Neural progenitor cell (in vitro differentiated cells): ENCODE results near the gene SLC49A4. TPM values are rescaled to one million over a fixed set of nuclear protein-coding genes. Genes with fewer than 3 reads are reported as not detected.

Experiments
- DNase-seq: peaks from one replicate; pipeline ENCODE4 v3.0.0-alpha.2; 2016; ENCODE audit warnings: low spot score
- H2AFZ ChIP-seq: fragments of 200-600 bp; sonication (generic); replicated peaks from 2 replicates; pipeline ENCODE4 v1.6.1; 2016; ENCODE audit warnings: antibody characterized with exemption
- H3F3A ChIP-seq: fragments of 200-600 bp; sonication (generic); 2 replicates; pipeline ENCODE4 v1.6.1; 2016; ENCODE audit warnings: antibody characterized with exemption, low read depth
- H3K27ac ChIP-seq: fragments of 200-600 bp; sonication (generic); 2 replicates; pipeline ENCODE4 v1.5.1; 2016; ENCODE audit warnings: mild to moderate bottlenecking
- H3K27me3 ChIP-seq: fragments of 200-600 bp; sonication (generic); 2 replicates; pipeline ENCODE4 v1.6.1; 2016; ENCODE audit warnings: mild to moderate bottlenecking, moderate library complexity
- H3K36me3 ChIP-seq: fragments of 200-600 bp; sonication (generic); 2 replicates; pipeline ENCODE4 v1.5.1; 2016
- H3K4me1 ChIP-seq: fragments of 200-600 bp; sonication (generic); 2 replicates; pipeline ENCODE4 v1.6.1; 2016; ENCODE audit warnings: mixed run types
- H3K4me2 ChIP-seq: fragments of 200-600 bp; sonication (generic); 2 replicates; pipeline ENCODE4 v1.6.1; 2016
- H3K4me3 ChIP-seq: fragments of 200-600 bp; sonication (generic); 2 replicates; pipeline ENCODE4 v1.5.1; 2016
- H3K79me2 ChIP-seq: fragments of 200-600 bp; sonication (generic); 2 replicates; pipeline ENCODE4 v1.6.1; 2016; ENCODE audit warnings: low read depth
- H3K9ac ChIP-seq: fragments of 200-600 bp; sonication (generic); 2 replicates; pipeline ENCODE4 v1.6.1; 2016
- H3K9me3 ChIP-seq: fragments of 200-600 bp; sonication (generic); 2 replicates; pipeline ENCODE4 v1.5.1; 2016; ENCODE audit warnings: low read depth
- H4K20me1 ChIP-seq: fragments of 200-600 bp; sonication (generic); 2 replicates; pipeline ENCODE4 v1.6.1; 2016; ENCODE audit warnings: low read depth
- H3K27ac Mint-ChIP-seq: 3 replicates; pipeline ENCODE4 v1.8.0; 2021; ENCODE audit warnings: mixed read lengths
- H3K27me3 Mint-ChIP-seq: 2 replicates; pipeline ENCODE4 v1.8.0; 2022; ENCODE audit warnings: low read depth, mild to moderate bottlenecking, inconsistent platforms, moderate library complexity, mixed read lengths; ENCODE audit not compliant: insufficient read depth
- H3K36me3 Mint-ChIP-seq: 3 replicates; pipeline ENCODE4 v1.8.0; 2021; ENCODE audit warnings: mixed read lengths
- H3K4me1 Mint-ChIP-seq: 3 replicates; pipeline ENCODE4 v1.8.0; 2021; ENCODE audit warnings: mixed read lengths
- H3K4me3 Mint-ChIP-seq: 3 replicates; pipeline ENCODE4 v1.8.0; 2021; ENCODE audit warnings: mild to moderate bottlenecking, moderate library complexity, mixed read lengths
- H3K9me3 Mint-ChIP-seq: 3 replicates; pipeline ENCODE4 v1.8.0; 2020; ENCODE audit warnings: mixed read lengths
- EZH2 ChIP-seq: fragments of 200-600 bp; sonication (generic); IDR thresholded peaks from 2 replicates; pipeline ENCODE4 v1.6.1; 2017; ENCODE audit warnings: antibody characterized with exemption, mild to moderate bottlenecking, moderate library complexity
- EZH2phosphoT487 ChIP-seq: fragments of 200-600 bp; sonication (generic); IDR thresholded peaks from 2 replicates; pipeline ENCODE4 v1.6.1; 2017; ENCODE audit warnings: antibody characterized with exemption
- total RNA-seq: library from RNA; depleted of rRNA; stranded (reverse); fragments of >200 nt; gene quantifications from 2 replicates; pipeline ENCODE4 v1.2.3, GENCODE V29; 2015; ENCODE audit warnings: low replicate concordance
- TF ChIP-seq, protein P1 (sequence below): fragments of 200-600 bp; sonication (generic); IDR thresholded peaks from 2 replicates; pipeline ENCODE4 v1.5.1; 2017; ENCODE audit warnings: antibody characterized with exemption, mild to moderate bottlenecking

The SLC49A4 gene
- total RNA-seq, 1 donor from 2014 or later = 21.6 TPM

GRCh38 chr3:122915300-122916055 lies 120.6 kb downstream of the SLC49A4 start:
- H3K9me3 Mint-ChIP-seq = no peaks in the 10 kb centered on the region
- H3K27me3 ChIP-seq = no peaks in the 10 kb centered on the region
- peaks cover 7% of the 10 kb centered on the region for H4K20me1 ChIP-seq
- H3K4me3 Mint-ChIP-seq = no peak overlapping the region
- H3K4me3 ChIP-seq = no peak overlapping the region
- peaks cover 4% of the 10 kb centered on the region for H3K27me3 Mint-ChIP-seq
- H3K36me3 ChIP-seq = no peaks in the 10 kb centered on the region
- no peak overlapping the region for H3K27ac Mint-ChIP-seq
- H3K36me3 Mint-ChIP-seq = peaks cover 14% of the 10 kb centered on the region
- H3K79me2 ChIP-seq = no peaks in the 10 kb centered on the region
- H2AFZ ChIP-seq = no peak overlapping the region
- no peaks in the 10 kb centered on the region for H3K9me3 ChIP-seq
- no peak overlapping the region for H3K9ac ChIP-seq
- H3K4me1 Mint-ChIP-seq = no peaks in the 10 kb centered on the region
- no peak for DNase-seq
- no peaks in the 10 kb centered on the region for H3F3A ChIP-seq
- no peak overlapping the region for H3K4me2 ChIP-seq
- H3K27ac ChIP-seq = no peak overlapping the region
- TF ChIP-seq EZH2 (no peak), EZH2phosphoT487 (no peak)
- TF ChIP-seq, protein P1, sequence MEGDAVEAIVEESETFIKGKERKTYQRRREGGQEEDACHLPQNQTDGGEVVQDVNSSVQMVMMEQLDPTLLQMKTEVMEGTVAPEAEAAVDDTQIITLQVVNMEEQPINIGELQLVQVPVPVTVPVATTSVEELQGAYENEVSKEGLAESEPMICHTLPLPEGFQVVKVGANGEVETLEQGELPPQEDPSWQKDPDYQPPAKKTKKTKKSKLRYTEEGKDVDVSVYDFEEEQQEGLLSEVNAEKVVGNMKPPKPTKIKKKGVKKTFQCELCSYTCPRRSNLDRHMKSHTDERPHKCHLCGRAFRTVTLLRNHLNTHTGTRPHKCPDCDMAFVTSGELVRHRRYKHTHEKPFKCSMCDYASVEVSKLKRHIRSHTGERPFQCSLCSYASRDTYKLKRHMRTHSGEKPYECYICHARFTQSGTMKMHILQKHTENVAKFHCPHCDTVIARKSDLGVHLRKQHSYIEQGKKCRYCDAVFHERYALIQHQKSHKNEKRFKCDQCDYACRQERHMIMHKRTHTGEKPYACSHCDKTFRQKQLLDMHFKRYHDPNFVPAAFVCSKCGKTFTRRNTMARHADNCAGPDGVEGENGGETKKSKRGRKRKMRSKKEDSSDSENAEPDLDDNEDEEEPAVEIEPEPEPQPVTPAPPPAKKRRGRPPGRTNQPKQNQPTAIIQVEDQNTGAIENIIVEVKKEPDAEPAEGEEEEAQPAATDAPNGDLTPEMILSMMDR = no peak
- H3K4me1 ChIP-seq = no peaks in the 10 kb centered on the region

GRCh38 chr3:122916084-122916483 lies 121.2 kb downstream of the SLC49A4 start:
- H3F3A ChIP-seq = no peaks in the 10 kb centered on the region
- H3K79me2 ChIP-seq = no peaks in the 10 kb centered on the region
- peaks cover 7% of the 10 kb centered on the region for H4K20me1 ChIP-seq
- H3K4me1 ChIP-seq = no peaks in the 10 kb centered on the region
- H3K27me3 ChIP-seq = peaks cover 3% of the 10 kb centered on the region
- no peak for TF ChIP-seq EZH2
- TF ChIP-seq, protein P1 = no peak
- no peak for TF ChIP-seq EZH2phosphoT487
- H3K36me3 ChIP-seq = no peaks in the 10 kb centered on the region
- no peak overlapping the region for H2AFZ ChIP-seq
- peak overlapping the region; percentile 19 for H3K27ac Mint-ChIP-seq
- H3K4me1 Mint-ChIP-seq = no peaks in the 10 kb centered on the region
- no peaks in the 10 kb centered on the region for H3K9me3 Mint-ChIP-seq
- DNase-seq = no peak
- H3K4me3 ChIP-seq = no peak overlapping the region
- H3K4me2 ChIP-seq = no peak overlapping the region
- H3K9ac ChIP-seq = no peak overlapping the region
- H3K4me3 Mint-ChIP-seq = no peak overlapping the region
- H3K36me3 Mint-ChIP-seq = peaks cover 14% of the 10 kb centered on the region
- peaks cover 4% of the 10 kb centered on the region for H3K27me3 Mint-ChIP-seq
- H3K9me3 ChIP-seq = no peaks in the 10 kb centered on the region
- no peak overlapping the region for H3K27ac ChIP-seq

GRCh38 chr3:122916580-122916979 lies 121.7 kb downstream of the SLC49A4 start:
- Mint-ChIP-seq H3K4me3 (no peak overlapping the region), H3K27ac (peak overlapping the region; percentile 19), H3K4me1 (no peaks in the 10 kb centered on the region), H3K9me3 (no peaks in the 10 kb centered on the region), H3K27me3 (peaks cover 4% of the 10 kb centered on the region), H3K36me3 (peaks cover 16% of the 10 kb centered on the region)
- Histone ChIP-seq H3F3A (no peaks in the 10 kb centered on the region), H3K27me3 (peaks cover 8% of the 10 kb centered on the region), H3K9me3 (no peaks in the 10 kb centered on the region), H3K27ac (no peak overlapping the region), H4K20me1 (peaks cover 10% of the 10 kb centered on the region), H3K4me3 (no peak overlapping the region), H3K9ac (no peak overlapping the region), H3K4me2 (no peak overlapping the region), H3K4me1 (no peaks in the 10 kb centered on the region), H3K79me2 (no peaks in the 10 kb centered on the region), H2AFZ (no peak overlapping the region), H3K36me3 (no peaks in the 10 kb centered on the region)
- DNase-seq = no peak
- TF ChIP-seq EZH2 = no peak
- TF ChIP-seq, protein P1 = no peak
- no peak for TF ChIP-seq EZH2phosphoT487
